ENCODE data around the gene MMP13.

The MMP13 gene

GRCh38 chr11:102935514-102935913 lies 20.0 kb downstream of the MMP13 start:
- no peak overlapping the region for H3K4me3 ChIP-seq (ENCODE audit: low read depth, low read length)
- peak; percentile 22; the same call in 1 of the 2 replicates for TF ChIP-seq CTCF (IDR thresholded peaks at IDR 0.05; ENCODE audit: low read depth, low read length)

GRCh38 chr11:102934735-102935134 lies 20.8 kb downstream of the MMP13 start:
- H3K4me3 ChIP-seq (ENCODE audit: low read depth, low read length): no peak overlapping the region
- no peak for TF ChIP-seq CTCF (IDR thresholded peaks at IDR 0.05; ENCODE audit: low read depth, low read length)

- TF ChIP-seq CTCF (IDR thresholded peaks at IDR 0.05; ENCODE audit: low read depth, low read length): no peak
These were observed 21.9 kb downstream of the MMP13 start for GRCh38 chr11:102933627-102934026.

GRCh38 chr11:102932678-102933077 lies 22.9 kb downstream of the MMP13 start:
- TF ChIP-seq CTCF (IDR thresholded peaks at IDR 0.05; ENCODE audit: low read depth, low read length): no peak
- no peak overlapping the region for H3K4me3 ChIP-seq (ENCODE audit: low read depth, low read length)

More at GRCh38 chr11:102933627-102934026, 21.9 kb downstream of the MMP13 start:
- H3K4me3 ChIP-seq (ENCODE audit: low read depth, low read length): no peak overlapping the region

- H3K4me3 ChIP-seq (ENCODE audit: low read depth, low read length): no peak overlapping the region
- no peak for TF ChIP-seq CTCF (IDR thresholded peaks at IDR 0.05; ENCODE audit: low read depth, low read length)
These were observed 25.1 kb downstream of the MMP13 start for GRCh38 chr11:102930451-102930850.

- H3K4me3 ChIP-seq (ENCODE audit: low read depth, low read length): no peak overlapping the region
- no peak for TF ChIP-seq CTCF (IDR thresholded peaks at IDR 0.05; ENCODE audit: low read depth, low read length)
These were observed 25.6 kb downstream of the MMP13 start for GRCh38 chr11:102929972-102930371.

GRCh38 chr11:102929166-102929565 lies 26.4 kb downstream of the MMP13 start:
- no peak for TF ChIP-seq CTCF (IDR thresholded peaks at IDR 0.05; ENCODE audit: low read depth, low read length)
- H3K4me3 ChIP-seq (ENCODE audit: low read depth, low read length): no peak overlapping the region

Measured in WI38 (cell line).